ENCODE measurements around the gene CDH13. TPM values are rescaled to one million over a fixed set of nuclear protein-coding genes. Genes with fewer than 3 reads are reported as not detected.

The CDH13 gene
- total and polyA plus RNA-seq, 2 of the 8 experiments (the other 6 are each of a cell fraction or from before 2014, with no cell fraction given), result 2.3 to 2.4 TPM

- no peak overlapping the region for H3K9ac ChIP-seq (replicated peaks in 1 of 4; ENCODE audit: extremely low read depth in 1 of 4, low read depth in 3 of 4, low read length in 3 of 4)
- FAIRE-seq (no peak), DNase-seq (ENCODE audit: low read depth in 1 of 2, low spot score in 2 of 2) (no peak)
- H3K14ac ChIP-seq (ENCODE audit: insufficient read length), result no peak overlapping the region
- H4K5ac ChIP-seq (ENCODE audit: insufficient read length, low read depth, low read length), result no peak overlapping the region
- H2AK5ac ChIP-seq (ENCODE audit: low read depth, low read length), result no peak overlapping the region
- no peaks in the 10 kb centered on the region for H3K79me2 ChIP-seq (ENCODE audit: control insufficient read depth in 1 of 2, insufficient read depth in 2 of 2, low read length in 2 of 2)
- H3K9me3 ChIP-seq (ENCODE audit: insufficient read depth in 2 of 2, low read depth in 1 of 2, low read length in 1 of 2), result peaks cover 3 to 14% of the 10 kb centered on the region in 2 experiments; a peak in 3 of 4 replicates
- H3K27me3 ChIP-seq (replicated peaks in 1 of 4; ENCODE audit: control insufficient read depth in 3 of 4, extremely low read depth in 1 of 4, insufficient read depth in 3 of 4, low read length in 3 of 4), result no peaks in the 10 kb centered on the region
- no peak overlapping the region for H4K8ac ChIP-seq (ENCODE audit: extremely low read depth, insufficient read depth, low read length)
- no peaks in the 10 kb centered on the region for H3K79me1 ChIP-seq (ENCODE audit: low read depth, low read length)
- no peaks in the 10 kb centered on the region; the same call in 1 of the 2 replicates for H3K23me2 ChIP-seq (ENCODE audit: low read depth, low read length)
- no peak overlapping the region for H2BK15ac ChIP-seq (ENCODE audit: low read length)
- H2BK120ac ChIP-seq (replicated peaks; ENCODE audit: low read depth, low read length), result no peak overlapping the region
- H2AFZ ChIP-seq (ENCODE audit: low read length), result no peak overlapping the region
- H3K4ac ChIP-seq (replicated peaks; ENCODE audit: insufficient read length, low read depth, low read length), result no peak overlapping the region
- H3K23ac ChIP-seq (ENCODE audit: insufficient read length), result no peak overlapping the region
- no peak overlapping the region for H4K91ac ChIP-seq (replicated peaks; ENCODE audit: insufficient read length, low read length)
- H3K4me2 ChIP-seq (ENCODE audit: insufficient read depth in 1 of 2, low read depth in 2 of 2, low read length in 2 of 2), result no peak overlapping the region
- H2BK5ac ChIP-seq (ENCODE audit: low read depth, low read length), result no peak overlapping the region
- ChIA-PET POLR2A (ENCODE audit: partially characterized antibody) (no interaction called here), CTCF (ENCODE audit: partially characterized antibody) (no interaction called here)
- TF ChIP-seq JUN (IDR thresholded peaks at IDR 0.05; ENCODE audit: low read depth, low read length) (no peak), RXRA (IDR thresholded peaks at IDR 0.05; ENCODE audit: insufficient read depth, low read depth, low read length) (no peak)
- H2BK12ac ChIP-seq (ENCODE audit: low read depth, low read length), result no peak overlapping the region
- H4K20me1 ChIP-seq (replicated peaks in 1 of 2; ENCODE audit: control insufficient read depth in 1 of 2, insufficient read depth in 2 of 2, low read length in 2 of 2), result no peaks in the 10 kb centered on the region
- no peak overlapping the region for H3K27ac ChIP-seq (ENCODE audit: low read depth, low read length)
- H3K56ac ChIP-seq (replicated peaks; ENCODE audit: insufficient read length, low read depth, low read length), result no peak overlapping the region
- no peak overlapping the region for H3K4me3 ChIP-seq (ENCODE audit: extremely low read depth in 1 of 4, insufficient read depth in 2 of 4, low read depth in 3 of 4, low read length in 4 of 4)
- H3K36me3 ChIP-seq (ENCODE audit: control insufficient read depth in 2 of 4, insufficient read depth in 4 of 4, low read length in 3 of 4), result no peaks in the 10 kb centered on the region; a peak in 1 of 8 replicates
- no peaks in the 10 kb centered on the region for H3K4me1 ChIP-seq (replicated peaks in 1 of 4; ENCODE audit: control insufficient read depth in 3 of 4, insufficient read depth in 4 of 4, low read length in 3 of 4)
- no peak overlapping the region for H2BK20ac ChIP-seq (ENCODE audit: low read length)
- H3K18ac ChIP-seq (ENCODE audit: extremely low read depth, low read length), result no peak overlapping the region
Measured at GRCh38 chr16:83661656-83662055, 1034.9 kb downstream of the CDH13 start.
